A549 (cell line): Measurements from ENCODE around the gene HS6ST3. TPM values are rescaled to one million over a fixed set of nuclear protein-coding genes. Genes with fewer than 3 reads are reported as not detected.

Experiments used
- ATAC-seq, 2 experiments: fragments of 200-7000 bp in 1 of 2; fragments of >200 bp in 1 of 2; cut with Nextera tagmentation in 1 of 2; cut with Tn5 transposase in 1 of 2; 3 replicates each; pipeline versions ENCODE4 v1.8.0 to v1.9.1; 2018 to 2020; ENCODE audit warnings: mild to moderate bottlenecking in 1 of 2, moderate library complexity in 1 of 2
- CTCF ChIA-PET: fragments of 300-600 bp; sonication (Branson Sonifier 250); formaldehyde crosslinking; extraction: SDS; loops from one replicate; lab custom pipeline; 2021; ENCODE audit warnings: antibody characterized with exemption, inconsistent platforms; lab: Yijun Ruan, JAX
- POLR2A ChIA-PET: fragments of 350-600 bp; formaldehyde crosslinking; extraction: SDS; loops from one replicate; lab custom pipeline; 2021; ENCODE audit warnings: antibody characterized with exemption, inconsistent platforms; lab: Yijun Ruan, JAX
- DNase-seq, 2 experiments: peaks; one replicate each; pipeline versions ENCODE4 v3.0.0 to v3.0.0-alpha.2; 2011 to 2016; ENCODE audit warnings: low read depth in 1 of 2, low spot score in 1 of 2
- FAIRE-seq: peaks from 2 replicates; lab custom pipeline; 2011; peaks lifted over from hg19 to GRCh38; lab: Jason Lieb, UNC
- H3K27ac ChIP-seq, 2 experiments: fragments of >200 bp; sonication (Bioruptor Twin); formaldehyde crosslinking; 3 replicates each; pipeline ENCODE4 v1.5.1; 2016 to 2017
- H3K4me1 ChIP-seq: fragments of >200 bp; sonication (Bioruptor Twin); formaldehyde crosslinking; 3 replicates; pipeline ENCODE4 v1.6.1; 2016
- H3K4me2 ChIP-seq: fragments of >200 bp; sonication (Bioruptor Twin); formaldehyde crosslinking; 3 replicates; pipeline ENCODE4 v1.6.1; 2016
- H3K4me3 ChIP-seq: fragments of >200 bp; sonication (Bioruptor Twin); formaldehyde crosslinking; 3 replicates; pipeline ENCODE4 v1.5.1; 2016
- H3K9me3 ChIP-seq: fragments of >200 bp; sonication (Bioruptor Twin); formaldehyde crosslinking; 3 replicates; pipeline ENCODE4 v1.6.1; 2016
- BCL3 ChIP-seq: fragments of >200 bp; sonication (Bioruptor Twin); formaldehyde crosslinking; IDR thresholded peaks from 3 replicates; pipeline ENCODE4 v1.6.1; 2016
- CBX2 ChIP-seq: fragments of 200-600 bp; sonication (generic); IDR thresholded peaks from 2 replicates; pipeline ENCODE4 v1.6.1; 2016; ENCODE audit warnings: low read depth, mild to moderate bottlenecking, borderline replicate concordance
- CBX8 ChIP-seq: fragments of 200-600 bp; sonication (generic); IDR thresholded peaks from 2 replicates; pipeline ENCODE4 v1.6.1; 2016
- CEBPB ChIP-seq, 2 experiments: fragments of >200 bp in 1 of 2; sonication (Bioruptor Twin) in 1 of 2; formaldehyde crosslinking in 1 of 2; IDR thresholded peaks; 2 replicates each; pipeline ENCODE4 v1.6.1; 2012 to 2016
- CHD2 ChIP-seq: fragments of 150-350 bp; IDR thresholded peaks from 2 replicates; pipeline ENCODE4 v1.6.1; 2014; ENCODE audit warnings: low read length; ENCODE audit not compliant: partially characterized antibody
- CHD4 ChIP-seq: fragments of 200-600 bp; sonication (generic); IDR thresholded peaks from 2 replicates; pipeline ENCODE4 v1.6.1; 2016; ENCODE audit warnings: antibody characterized with exemption, mild to moderate bottlenecking, borderline replicate concordance
- CTCF ChIP-seq: fragments of >200 bp; sonication (Bioruptor Twin); formaldehyde crosslinking; IDR thresholded peaks from 3 replicates; pipeline ENCODE4 v1.5.1; 2016
- E2F6 ChIP-seq: IDR thresholded peaks from 2 replicates; pipeline ENCODE4 v1.6.1; 2012; ENCODE audit warnings: low read depth, borderline replicate concordance
- HEYL ChIP-seq: fragments of 250-450 bp; sonication (Bioruptor Pico); IDR thresholded peaks from 2 replicates; pipeline ENCODE4 v1.8.0; 2021; ENCODE audit warnings: mild to moderate bottlenecking, moderate library complexity
- HOXB13 ChIP-seq: fragments of 250-450 bp; sonication (Bioruptor Pico); IDR thresholded peaks from 2 replicates; pipeline ENCODE4 v1.5.0; 2020; ENCODE audit warnings: low read depth, mild to moderate bottlenecking, moderate library complexity
- JUN ChIP-seq, 2 experiments: fragments of >200 bp; sonication (Bioruptor Twin); formaldehyde crosslinking; IDR thresholded peaks; 2 replicates in 1 of 2; 3 replicates in 1 of 2; pipeline ENCODE4 v1.6.1; 2016 to 2017
- JUNB ChIP-seq: fragments of >200 bp; sonication (Bioruptor Twin); formaldehyde crosslinking; IDR thresholded peaks from 2 replicates; pipeline ENCODE4 v1.6.1; 2016
- KDM5A ChIP-seq: fragments of 200-600 bp; sonication (generic); IDR thresholded peaks from 2 replicates; pipeline ENCODE4 v1.6.1; 2016; ENCODE audit warnings: antibody characterized with exemption, mild to moderate bottlenecking
- MYC ChIP-seq: IDR thresholded peaks from 2 replicates; pipeline ENCODE4 v1.6.1; 2012; ENCODE audit warnings: mild to moderate bottlenecking, inconsistent platforms, low read length, improper control_type of control experiment, borderline replicate concordance
- NFE2L2 ChIP-seq: fragments of 150-350 bp; conservative IDR thresholded peaks from 2 replicates; pipeline ENCODE4 v1.6.1; 2014; ENCODE audit warnings: low read length
- NR3C1 ChIP-seq: fragments of >200 bp; sonication (Bioruptor Twin); formaldehyde crosslinking; IDR thresholded peaks from 3 replicates; pipeline ENCODE4 v1.6.1; 2017
- PHF8 ChIP-seq: fragments of 200-600 bp; sonication (generic); IDR thresholded peaks from 2 replicates; pipeline ENCODE4 v1.6.1; 2016; ENCODE audit warnings: low read depth, mild to moderate bottlenecking, antibody characterized with exemption, moderate library complexity, borderline replicate concordance
- RAD21 ChIP-seq, 2 experiments: fragments of >200 bp in 1 of 2; sonication (Bioruptor Twin) in 1 of 2; formaldehyde crosslinking in 1 of 2; IDR thresholded peaks in 1 of 2; conservative IDR thresholded peaks in 1 of 2; 2 replicates in 1 of 2; 3 replicates in 1 of 2; pipeline ENCODE4 v1.6.1; 2012 to 2018; ENCODE audit warnings: inconsistent platforms in 1 of 2
- SREBF2 ChIP-seq: fragments of 450-650 bp; IDR thresholded peaks from 2 replicates; pipeline ENCODE4 v1.6.1; 2014; ENCODE audit warnings: mild to moderate bottlenecking, moderate library complexity
- WGBS: methylation state at CpG from one replicate; pipeline ENCODE4 v1.1.6; 2017; ENCODE audit errors: missing lambda C conversion rate; 5-methylcytosine and 5-hydroxymethylcytosine counted together
- polyA plus RNA-seq, 4 experiments: library from polyadenylated mRNA; depleted of rRNA in 3 of 4; stranded (reverse); fragments of >200 nt; fragmentation: RNase III in 1 of 4; extraction: RNeasy Plus Mini Kit Qiagen cat#74134 plus additional on column Dnase treatment in 1 of 4; gene quantifications; 2 replicates in 3 of 4; 3 replicates in 1 of 4; pipeline ENCODE4 v1.2.3, GENCODE V29; 2011 to 2017
- TF ChIP-seq, protein P1 (sequence below): fragments of 450-650 bp; IDR thresholded peaks from 2 replicates; pipeline ENCODE4 v1.6.1; 2014; ENCODE audit warnings: antibody characterized with exemption
- TF ChIP-seq, protein P2 (sequence below): IDR thresholded peaks from 2 replicates; pipeline ENCODE4 v1.6.1; 2012
- TF ChIP-seq, protein P3 (sequence below): fragments of 200-600 bp; sonication (generic); IDR thresholded peaks from 2 replicates; pipeline ENCODE4 v1.6.1; 2016; ENCODE audit warnings: antibody characterized with exemption, mild to moderate bottlenecking, moderate library complexity

The HS6ST3 gene
- polyA plus RNA-seq, 2 of the 4 experiments (the other 2 are of a cell fraction) = not detected

GRCh38 chr13:96652506-96652905, 562.6 kb downstream of the HS6ST3 start:
- Histone ChIP-seq H3K27ac (no peak overlapping the region), H3K4me2 (no peak overlapping the region), H3K4me3 (no peak overlapping the region), H3K4me1 (no peaks in the 10 kb centered on the region), H3K9me3 (no peaks in the 10 kb centered on the region)
- TF ChIP-seq HEYL (CRISPR knock-in tag) (no peak), MYC (no peak), SREBF2 (no peak), RAD21 (conservative IDR thresholded peaks at IDR 0.05 in 1 of 2, IDR thresholded peaks at IDR 0.05 in 1 of 2) (no peak), JUNB (no peak), CHD2 (no peak), CEBPB (IDR thresholded peaks at IDR 0.05) (no peak), CHD4 (no peak), NFE2L2 (no peak), CTCF (no peak), PHF8 (no peak)
- TF ChIP-seq, protein P1, sequence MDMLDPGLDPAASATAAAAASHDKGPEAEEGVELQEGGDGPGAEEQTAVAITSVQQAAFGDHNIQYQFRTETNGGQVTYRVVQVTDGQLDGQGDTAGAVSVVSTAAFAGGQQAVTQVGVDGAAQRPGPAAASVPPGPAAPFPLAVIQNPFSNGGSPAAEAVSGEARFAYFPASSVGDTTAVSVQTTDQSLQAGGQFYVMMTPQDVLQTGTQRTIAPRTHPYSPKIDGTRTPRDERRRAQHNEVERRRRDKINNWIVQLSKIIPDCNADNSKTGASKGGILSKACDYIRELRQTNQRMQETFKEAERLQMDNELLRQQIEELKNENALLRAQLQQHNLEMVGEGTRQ = no peak
- TF ChIP-seq, protein P2, sequence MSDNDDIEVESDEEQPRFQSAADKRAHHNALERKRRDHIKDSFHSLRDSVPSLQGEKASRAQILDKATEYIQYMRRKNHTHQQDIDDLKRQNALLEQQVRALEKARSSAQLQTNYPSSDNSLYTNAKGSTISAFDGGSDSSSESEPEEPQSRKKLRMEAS = no peak
- TF ChIP-seq, protein P3, sequence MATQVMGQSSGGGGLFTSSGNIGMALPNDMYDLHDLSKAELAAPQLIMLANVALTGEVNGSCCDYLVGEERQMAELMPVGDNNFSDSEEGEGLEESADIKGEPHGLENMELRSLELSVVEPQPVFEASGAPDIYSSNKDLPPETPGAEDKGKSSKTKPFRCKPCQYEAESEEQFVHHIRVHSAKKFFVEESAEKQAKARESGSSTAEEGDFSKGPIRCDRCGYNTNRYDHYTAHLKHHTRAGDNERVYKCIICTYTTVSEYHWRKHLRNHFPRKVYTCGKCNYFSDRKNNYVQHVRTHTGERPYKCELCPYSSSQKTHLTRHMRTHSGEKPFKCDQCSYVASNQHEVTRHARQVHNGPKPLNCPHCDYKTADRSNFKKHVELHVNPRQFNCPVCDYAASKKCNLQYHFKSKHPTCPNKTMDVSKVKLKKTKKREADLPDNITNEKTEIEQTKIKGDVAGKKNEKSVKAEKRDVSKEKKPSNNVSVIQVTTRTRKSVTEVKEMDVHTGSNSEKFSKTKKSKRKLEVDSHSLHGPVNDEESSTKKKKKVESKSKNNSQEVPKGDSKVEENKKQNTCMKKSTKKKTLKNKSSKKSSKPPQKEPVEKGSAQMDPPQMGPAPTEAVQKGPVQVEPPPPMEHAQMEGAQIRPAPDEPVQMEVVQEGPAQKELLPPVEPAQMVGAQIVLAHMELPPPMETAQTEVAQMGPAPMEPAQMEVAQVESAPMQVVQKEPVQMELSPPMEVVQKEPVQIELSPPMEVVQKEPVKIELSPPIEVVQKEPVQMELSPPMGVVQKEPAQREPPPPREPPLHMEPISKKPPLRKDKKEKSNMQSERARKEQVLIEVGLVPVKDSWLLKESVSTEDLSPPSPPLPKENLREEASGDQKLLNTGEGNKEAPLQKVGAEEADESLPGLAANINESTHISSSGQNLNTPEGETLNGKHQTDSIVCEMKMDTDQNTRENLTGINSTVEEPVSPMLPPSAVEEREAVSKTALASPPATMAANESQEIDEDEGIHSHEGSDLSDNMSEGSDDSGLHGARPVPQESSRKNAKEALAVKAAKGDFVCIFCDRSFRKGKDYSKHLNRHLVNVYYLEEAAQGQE = no peak
- FAIRE-seq (no peak), DNase-seq (no peak), ATAC-seq (no peak)
- ChIA-PET POLR2A (no interaction called here), CTCF (interaction anchor here (0.5 kb wide), 1 partner anchor 122 kb away, joined by 4 read pairs; no protein-coding TSS in a partner anchor)

GRCh38 chr13:96661612-96662011, 571.7 kb downstream of the HS6ST3 start:
- no peak overlapping the region for H3K27ac ChIP-seq
- ATAC-seq (no peak), DNase-seq (no peak), FAIRE-seq (no peak)
- no peaks in the 10 kb centered on the region for H3K9me3 ChIP-seq
- WGBS = 14% methylated on average over 2 of the region's 2 CpGs
- H3K4me1 ChIP-seq = no peaks in the 10 kb centered on the region
- H3K4me3 ChIP-seq = no peak overlapping the region
- CTCF ChIA-PET = no interaction called here
- POLR2A ChIA-PET = no interaction called here
- H3K4me2 ChIP-seq = no peak overlapping the region
- no peak for TF ChIP-seq RAD21 (conservative IDR thresholded peaks at IDR 0.05 in 1 of 2, IDR thresholded peaks at IDR 0.05 in 1 of 2)
- TF ChIP-seq HEYL (CRISPR knock-in tag) = no peak
- TF ChIP-seq CBX2 = no peak
- TF ChIP-seq E2F6 = no peak
- TF ChIP-seq NR3C1 = no peak
- TF ChIP-seq KDM5A = no peak
- TF ChIP-seq MYC = no peak
- TF ChIP-seq CBX8 = no peak
- TF ChIP-seq JUN (IDR thresholded peaks at IDR 0.05) = no peak
- TF ChIP-seq HOXB13 = no peak
- no peak for TF ChIP-seq BCL3
